Measurements from ENCODE around the gene NEK5. TPM values are rescaled to one million over a fixed set of nuclear protein-coding genes. Genes with fewer than 3 reads are reported as not detected.

The NEK5 gene
- polyA plus RNA-seq, 3 donors: 0.07 TPM; not detected in 2

DNA sequence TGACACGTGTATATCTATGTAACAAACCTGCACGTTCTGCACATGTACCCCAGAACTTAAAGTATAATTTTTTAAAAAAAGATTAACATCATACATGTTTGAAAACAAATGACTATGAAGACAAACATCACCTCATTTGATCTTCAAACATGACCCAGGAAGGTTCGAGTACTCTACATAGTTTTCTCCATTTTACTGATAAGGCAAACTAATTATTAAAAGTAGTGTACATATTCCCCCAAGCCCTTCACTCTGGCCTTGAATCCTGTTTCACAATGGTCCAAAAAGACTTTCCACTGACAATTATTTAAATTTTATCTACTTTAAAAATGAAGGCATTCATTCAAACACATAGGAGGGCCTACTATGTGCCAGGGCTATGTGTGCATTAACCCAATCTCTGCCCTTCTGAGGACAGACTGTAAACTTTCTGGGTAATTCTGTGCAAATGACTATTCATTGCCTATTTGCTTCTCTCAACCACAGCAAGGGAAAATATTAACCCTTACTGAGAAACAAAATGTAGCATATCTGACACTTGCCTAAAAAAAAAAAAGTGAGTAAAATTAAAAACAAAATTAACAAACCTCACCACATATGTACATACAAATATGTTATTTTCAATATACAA, 139.8 kb downstream of the NEK5 start:
- intact Hi-C loops (cut with micrococcal nuclease): no loop called here
- Mint-ChIP-seq H3K9me3 (peaks cover 0 to 14% (median 2%) of the 10 kb centered on the region in 7 donors), H3K27me3 (ENCODE audit: low read depth in 3 of 3) (peaks cover 0 to 8% (median 2%) of the 10 kb centered on the region in 3 donors), H3K36me3 (no peaks in the 10 kb centered on the region), H3K4me3 (no peak overlapping the region), H3K27ac (no peak overlapping the region), H3K4me1 (peaks cover 7% of the 10 kb centered on the region)
- no peak overlapping the region for H3K4me2 ChIP-seq (replicated peaks; ENCODE audit: extremely low read depth, low read length, poor library complexity, severe bottlenecking)
- WGBS (ENCODE audit: insufficient coverage): no CpG with 5 or more reads among the region's 3 CpGs
- no peaks in the 10 kb centered on the region for H3K4me1 ChIP-seq (ENCODE audit: control insufficient read depth in 1 of 2, insufficient read depth in 2 of 2, low read length in 2 of 2)
- H3K9me3 ChIP-seq (replicated peaks in 1 of 2; ENCODE audit: control insufficient read depth in 1 of 2, insufficient read depth in 1 of 2, low read length in 2 of 2): no peaks in the 10 kb centered on the region
- H4K20me1 ChIP-seq (ENCODE audit: insufficient read depth, low read length): no peaks in the 10 kb centered on the region
- no peak overlapping the region for H3K27ac ChIP-seq (ENCODE audit: low read depth in 1 of 2, low read length in 2 of 2)
- H3K79me2 ChIP-seq (ENCODE audit: insufficient read depth, low read length): no peaks in the 10 kb centered on the region
- DNase-seq: no peak
- H3K9ac ChIP-seq (ENCODE audit: insufficient read depth, low read length, poor library complexity, severe bottlenecking): no peak overlapping the region
- H3K27me3 ChIP-seq (ENCODE audit: control insufficient read depth in 2 of 2, insufficient read depth in 2 of 2, low read length in 2 of 2): no peaks in the 10 kb centered on the region
- H3K36me3 ChIP-seq (replicated peaks in 1 of 2; ENCODE audit: control insufficient read depth in 1 of 2, insufficient read depth in 2 of 2, low read length in 2 of 2): no peaks in the 10 kb centered on the region
- H2AFZ ChIP-seq (ENCODE audit: insufficient read depth, low read depth, low read length, poor library complexity, severe bottlenecking): no peak overlapping the region
- TF ChIP-seq CTCF (IDR thresholded peaks at IDR 0.05): no peak
- H3K4me3 ChIP-seq (replicated peaks in 1 of 3; ENCODE audit: low read depth in 2 of 3, low read length in 3 of 3): no peak overlapping the region

Other genes with a start within 250 kb of the NEK5 start
- under 1 TPM in 2 of 3 donors, not detected in 1; 0.39 to 0.44 TPM for gene ATP7B, start 117.6 kb downstream of the NEK5 start, polyA plus RNA-seq
- 10 to 100 TPM in 2 of 3 donors, 1 to 10 TPM in 1; 3.7 to 16.9 (median 14.2) TPM for gene ALG11, start 116.7 kb downstream of the NEK5 start, polyA plus RNA-seq
- 1 to 10 TPM; 1.2 to 1.5 (median 1.2) TPM for gene UTP14C, start 104.4 kb downstream of the NEK5 start, polyA plus RNA-seq
- 10 to 100 TPM in 1 of 3 donors, 1 to 10 TPM in 2; 5.7 to 13.7 (median 6.1) TPM for gene NEK3, start 30.5 kb upstream of the NEK5 start, polyA plus RNA-seq